ENCODE data around the gene FKBP14. TPM values are rescaled to one million over a fixed set of nuclear protein-coding genes. Genes with fewer than 3 reads are reported as not detected.

The FKBP14 gene
- total RNA-seq, 2 experiments from 2014 or later, result 4.3 to 5.2 TPM

- Mint-ChIP-seq H3K27ac (no peak overlapping the region), H3K4me1 (ENCODE audit: low read depth) (no peaks in the 10 kb centered on the region), H3K9me3 (peaks cover 4% of the 10 kb centered on the region), H3K27me3 (peaks cover 45% of the 10 kb centered on the region), H3K36me3 (ENCODE audit: low read depth) (no peaks in the 10 kb centered on the region), H3K4me3 (no peak overlapping the region)
- Histone ChIP-seq H3K9me3 (ENCODE audit: control insufficient read depth in 1 of 2, insufficient read depth in 1 of 2, low read length in 2 of 2) (peaks cover 16 to 20% of the 10 kb centered on the region in 2 experiments), H3K36me3 (ENCODE audit: insufficient read depth, low read length) (no peaks in the 10 kb centered on the region), H3K4me3 (ENCODE audit: low read length) (no peak overlapping the region), H3K4me1 (ENCODE audit: insufficient read depth, low read length) (no peaks in the 10 kb centered on the region), H3K27me3 (ENCODE audit: control insufficient read depth in 1 of 2, insufficient read depth in 2 of 2, low read length in 2 of 2) (peaks cover 10 to 22% of the 10 kb centered on the region in 2 experiments), H3K27ac (ENCODE audit: low read depth in 1 of 2, low read length in 2 of 2) (no peak overlapping the region)
- ChIA-PET CTCF (no interaction called here), POLR2A (no interaction called here)
- DNase-seq (no peak), ATAC-seq (ENCODE audit: poor library complexity) (no peak)
- intact Hi-C loops (cut with DNase I, micrococcal nuclease), result no loop called here
- TF ChIP-seq CTCF (IDR thresholded peaks at IDR 0.05), result no peak
These were observed 30.9 kb downstream of the FKBP14 start for GRCh38 chr7:29995652-29996051.

- no peak overlapping the region for H3K27ac Mint-ChIP-seq
These were observed 33.4 kb downstream of the FKBP14 start for GRCh38 chr7:29993140-29993539.

GRCh38 chr7:29991937-29992336, 34.6 kb downstream of the FKBP14 start:
- H3K27ac ChIP-seq (ENCODE audit: low read depth in 1 of 2, low read length in 2 of 2), result no peak overlapping the region
- H3K27me3 ChIP-seq (ENCODE audit: control insufficient read depth in 1 of 2, insufficient read depth in 2 of 2, low read length in 2 of 2), result peaks cover 26 to 31% of the 10 kb centered on the region in 2 experiments
- POLR2A ChIA-PET, result no interaction called here
- CTCF ChIA-PET, result no interaction called here
- H3K4me3 ChIP-seq (ENCODE audit: low read length), result no peak overlapping the region
- H3K27me3 Mint-ChIP-seq, result peaks cover 48% of the 10 kb centered on the region
- peaks cover 8% of the 10 kb centered on the region for H3K4me1 Mint-ChIP-seq (ENCODE audit: low read depth)
- no peak for TF ChIP-seq CTCF (IDR thresholded peaks at IDR 0.05)
- intact Hi-C loops (cut with DNase I, micrococcal nuclease), result loop anchor here in 1 of 2 experiments (5.0 kb wide), 1 partner anchor 35 kb away; the partner anchor contains the start of genes FKBP14 and PLEKHA8
- H3K4me3 Mint-ChIP-seq, result no peak overlapping the region
- ATAC-seq (ENCODE audit: poor library complexity) (no peak), DNase-seq (no peak)
- peaks cover 4% of the 10 kb centered on the region for H3K9me3 Mint-ChIP-seq
- H3K27ac Mint-ChIP-seq, result no peak overlapping the region
- H3K9me3 ChIP-seq (ENCODE audit: control insufficient read depth in 1 of 2, insufficient read depth in 1 of 2, low read length in 2 of 2), result peaks cover 20 to 21% of the 10 kb centered on the region in 2 experiments
- H3K36me3 ChIP-seq (ENCODE audit: insufficient read depth, low read length), result no peaks in the 10 kb centered on the region
- no peaks in the 10 kb centered on the region for H3K36me3 Mint-ChIP-seq (ENCODE audit: low read depth)
- H3K4me1 ChIP-seq (ENCODE audit: insufficient read depth, low read length), result peaks cover 9% of the 10 kb centered on the region

More at GRCh38 chr7:29993140-29993539, 33.4 kb downstream of the FKBP14 start:
- no peak for TF ChIP-seq CTCF (IDR thresholded peaks at IDR 0.05)
- ChIA-PET POLR2A (interaction anchor here (0.7 kb wide), 1 partner anchor 12 kb away, joined by 4 read pairs; no protein-coding TSS in a partner anchor), CTCF (no interaction called here)
- Histone ChIP-seq H3K9me3 (ENCODE audit: control insufficient read depth in 1 of 2, insufficient read depth in 1 of 2, low read length in 2 of 2) (peaks cover 20 to 21% of the 10 kb centered on the region in 2 experiments), H3K4me1 (ENCODE audit: insufficient read depth, low read length) (peaks cover 9% of the 10 kb centered on the region), H3K27ac (ENCODE audit: low read depth in 1 of 2, low read length in 2 of 2) (no peak overlapping the region), H3K4me3 (ENCODE audit: low read length) (no peak overlapping the region), H3K27me3 (ENCODE audit: control insufficient read depth in 1 of 2, insufficient read depth in 2 of 2, low read length in 2 of 2) (peaks cover 26% of the 10 kb centered on the region in 2 experiments), H3K36me3 (ENCODE audit: insufficient read depth, low read length) (no peaks in the 10 kb centered on the region)
- intact Hi-C loops (cut with DNase I, micrococcal nuclease), result loop anchor here in 1 of 2 experiments (5.0 kb wide), 1 partner anchor 34 kb away; the partner anchor contains the start of genes FKBP14 and PLEKHA8
- Mint-ChIP-seq H3K36me3 (ENCODE audit: low read depth) (no peaks in the 10 kb centered on the region), H3K27me3 (peaks cover 43% of the 10 kb centered on the region), H3K9me3 (peaks cover 4% of the 10 kb centered on the region), H3K4me1 (ENCODE audit: low read depth) (peaks cover 6% of the 10 kb centered on the region), H3K4me3 (no peak overlapping the region)
- DNase-seq (no peak), ATAC-seq (ENCODE audit: poor library complexity) (no peak)

Measured in CD4-positive, alpha-beta T cell (primary cell).